AG09309 (cell line): ENCODE results near the gene ZBTB2.

Source experiments
- DNase-seq: peaks from one replicate; pipeline ENCODE4 v3.0.0-alpha.2; 2010; ENCODE audit warnings: low read depth
- H3K4me3 ChIP-seq: 2 replicates; pipeline ENCODE4 v1.5.1; 2011; ENCODE audit warnings: mild to moderate bottlenecking, low read depth, low read length, moderate library complexity; ENCODE audit not compliant: control insufficient read depth
- CTCF ChIP-seq: IDR thresholded peaks from 2 replicates; pipeline ENCODE4 v1.5.1; 2011; ENCODE audit warnings: mild to moderate bottlenecking, low read depth, low read length, inconsistent platforms; ENCODE audit not compliant: insufficient read depth, control insufficient read depth; ENCODE audit errors: missing control alignments

ZBTB2 gene

GRCh38 chr6:151434369-151434768 is 43.0 kb upstream of the ZBTB2 start:
- H3K4me3 ChIP-seq = no peak overlapping the region
- no peak for TF ChIP-seq CTCF
- DNase-seq = no peak

GRCh38 chr6:151432651-151433050 is 41.3 kb upstream of the ZBTB2 start:
- DNase-seq = no peak
- no peak overlapping the region for H3K4me3 ChIP-seq
- TF ChIP-seq CTCF = no peak

- no peak for DNase-seq
- no peak overlapping the region for H3K4me3 ChIP-seq
- TF ChIP-seq CTCF = no peak
These were observed 40.0 kb upstream of the ZBTB2 start for GRCh38 chr6:151431337-151431736.

GRCh38 chr6:151430886-151431285 is 39.5 kb upstream of the ZBTB2 start:
- no peak for DNase-seq
- TF ChIP-seq CTCF = no peak

GRCh38 chr6:151428093-151428735 is 36.9 kb upstream of the ZBTB2 start:
- TF ChIP-seq CTCF = no peak
- no peak overlapping the region for H3K4me3 ChIP-seq
- no peak for DNase-seq

More at GRCh38 chr6:151430886-151431285, 39.5 kb upstream of the ZBTB2 start:
- H3K4me3 ChIP-seq = no peak overlapping the region

- no peak overlapping the region for H3K4me3 ChIP-seq
- TF ChIP-seq CTCF = no peak
- DNase-seq = no peak
These were observed 34.2 kb upstream of the ZBTB2 start for GRCh38 chr6:151425561-151425960.
